ENCODE data around the gene PUS7L.

- TF ChIP-seq POLR2A (IDR thresholded peaks at IDR 0.05; ENCODE audit: borderline replicate concordance, extremely low read depth, insufficient read depth, insufficient read length) (no peak), POLR2AphosphoS5 (IDR thresholded peaks at IDR 0.05; ENCODE audit: low read depth, low read length) (no peak), REST (IDR thresholded peaks at IDR 0.05; ENCODE audit: low read depth) (no peak), CEBPB (IDR thresholded peaks at IDR 0.05; ENCODE audit: low read depth) (no peak), FOSL1 (IDR thresholded peaks at IDR 0.05; ENCODE audit: low read depth) (no peak), SP1 (IDR thresholded peaks at IDR 0.05; ENCODE audit: low read depth) (no peak), SIN3A (IDR thresholded peaks at IDR 0.05; ENCODE audit: low read depth) (no peak), RAD21 (IDR thresholded peaks at IDR 0.05; ENCODE audit: low read depth) (no peak), ZFX (IDR thresholded peaks at IDR 0.05) (no peak), YY1 (IDR thresholded peaks at IDR 0.05; ENCODE audit: extremely low read depth, insufficient replicate concordance, low read depth, low read length) (no peak), EZH2phosphoT487 (IDR thresholded peaks at IDR 0.05; ENCODE audit: borderline replicate concordance) (no peak), EZH2 (IDR thresholded peaks at IDR 0.05) (no peak)
- TF ChIP-seq, protein P1, sequence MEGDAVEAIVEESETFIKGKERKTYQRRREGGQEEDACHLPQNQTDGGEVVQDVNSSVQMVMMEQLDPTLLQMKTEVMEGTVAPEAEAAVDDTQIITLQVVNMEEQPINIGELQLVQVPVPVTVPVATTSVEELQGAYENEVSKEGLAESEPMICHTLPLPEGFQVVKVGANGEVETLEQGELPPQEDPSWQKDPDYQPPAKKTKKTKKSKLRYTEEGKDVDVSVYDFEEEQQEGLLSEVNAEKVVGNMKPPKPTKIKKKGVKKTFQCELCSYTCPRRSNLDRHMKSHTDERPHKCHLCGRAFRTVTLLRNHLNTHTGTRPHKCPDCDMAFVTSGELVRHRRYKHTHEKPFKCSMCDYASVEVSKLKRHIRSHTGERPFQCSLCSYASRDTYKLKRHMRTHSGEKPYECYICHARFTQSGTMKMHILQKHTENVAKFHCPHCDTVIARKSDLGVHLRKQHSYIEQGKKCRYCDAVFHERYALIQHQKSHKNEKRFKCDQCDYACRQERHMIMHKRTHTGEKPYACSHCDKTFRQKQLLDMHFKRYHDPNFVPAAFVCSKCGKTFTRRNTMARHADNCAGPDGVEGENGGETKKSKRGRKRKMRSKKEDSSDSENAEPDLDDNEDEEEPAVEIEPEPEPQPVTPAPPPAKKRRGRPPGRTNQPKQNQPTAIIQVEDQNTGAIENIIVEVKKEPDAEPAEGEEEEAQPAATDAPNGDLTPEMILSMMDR (IDR thresholded peaks at IDR 0.05 in 2 of 3, conservative IDR thresholded peaks at IDR 0.05 in 1 of 3; ENCODE audit: borderline replicate concordance in 1 of 3, insufficient read depth in 1 of 3, low read depth in 2 of 3, low read length in 2 of 3), result no peak
- TF ChIP-seq, protein P2, sequence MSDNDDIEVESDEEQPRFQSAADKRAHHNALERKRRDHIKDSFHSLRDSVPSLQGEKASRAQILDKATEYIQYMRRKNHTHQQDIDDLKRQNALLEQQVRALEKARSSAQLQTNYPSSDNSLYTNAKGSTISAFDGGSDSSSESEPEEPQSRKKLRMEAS (IDR thresholded peaks at IDR 0.05), result no peak
These were observed 39.1 kb upstream of the PUS7L start for GRCh38 chr12:43797561-43798217.

Measured in HCT116 (cell line).